HCT116 (cell line): ENCODE results near the gene ZFHX3. TPM values are rescaled to one million over a fixed set of nuclear protein-coding genes. Genes with fewer than 3 reads are reported as not detected.

Source experiments
- ATAC-seq: fragments of 200-7000 bp; cut with Tn5 transposase; 2 replicates; pipeline ENCODE4 v1.9.1; 2020; ENCODE audit warnings: mild to moderate bottlenecking, moderate library complexity
- BruUV-seq: library from RNA; stranded (reverse); fragments of 400-500 nt; replicated peaks from 2 replicates; lab custom pipeline; 2021; lab: Mats Ljungman, UMichigan
- CTCF ChIA-PET: fragments of 300-600 bp; sonication (Branson Sonifier 250); formaldehyde crosslinking; loops from one replicate; lab custom pipeline; 2021; ENCODE audit warnings: antibody characterized with exemption; lab: Charles Lee
- POLR2A ChIA-PET: fragments of 300-600, 350-600 bp; sonication (Branson Sonifier 250); formaldehyde crosslinking; loops from one replicate; lab custom pipeline; 2021; ENCODE audit warnings: antibody characterized with exemption; lab: Charles Lee
- RAD21 ChIA-PET, 2 experiments: fragments of 300-600 bp; sonication (Branson Sonifier 250); formaldehyde crosslinking; loops; one replicate each; lab custom pipeline; 2023; ENCODE audit warnings: low total read pairs in 2 of 2; ENCODE audit not compliant: uncharacterized antibody in 2 of 2, unreplicated experiment in 2 of 2, low non-redundant PET in 1 of 2; lab: Charles Lee
- DNase-seq: peaks from one replicate; pipeline ENCODE4 v3.0.0-alpha.2; 2010; ENCODE audit warnings: low read depth, low spot score
- H2AFZ ChIP-seq: fragments of 200-600 bp; shearing (Covaris generic), sonication (generic); 2 replicates; pipeline ENCODE4 v1.6.1; 2017; ENCODE audit warnings: low read depth, mixed run types, mixed read lengths, antibody characterized with exemption, low read length; ENCODE audit not compliant: poor library complexity, severe bottlenecking
- H3K27ac ChIP-seq: 2 replicates; pipeline ENCODE4 v1.5.1; 2012; ENCODE audit warnings: low read depth, low read length
- H3K27me3 ChIP-seq: fragments of 200-600 bp; sonication (generic); 2 replicates; pipeline ENCODE4 v1.6.1; 2016; ENCODE audit warnings: mixed run types, low read length, mixed read lengths; ENCODE audit not compliant: insufficient read depth
- H3K36me3 ChIP-seq, 2 experiments: fragments of 200-500 bp in 1 of 2; fragments of 200-600 bp in 1 of 2; sonication (Bioruptor generic) in 1 of 2; sonication (generic) in 1 of 2; 2 replicates each; pipeline versions ENCODE4 v1.5.1 to v1.6.1; 2014 to 2016; ENCODE audit warnings: low read length in 2 of 2, inconsistent platforms in 1 of 2, mixed read lengths in 1 of 2, mixed run types in 1 of 2; ENCODE audit not compliant: insufficient read depth in 2 of 2, control insufficient read depth in 1 of 2
- H3K4me1 ChIP-seq, 2 experiments: fragments of 200-600 bp in 1 of 2; sonication (generic) in 1 of 2; 2 replicates each; pipeline versions ENCODE4 v1.5.1 to v1.6.1; 2012 to 2017; ENCODE audit warnings: low read length in 2 of 2, inconsistent platforms in 1 of 2, mild to moderate bottlenecking in 1 of 2, mixed read lengths in 1 of 2, mixed run types in 1 of 2, moderate library complexity in 1 of 2; ENCODE audit not compliant: insufficient read depth in 2 of 2, control insufficient read depth in 1 of 2
- H3K4me2 ChIP-seq: fragments of 200-600 bp; sonication (generic); 2 replicates; pipeline ENCODE4 v1.6.1; 2017; ENCODE audit warnings: mixed run types, low read length, mixed read lengths
- H3K4me3 ChIP-seq, 2 experiments: fragments of 200-600 bp in 1 of 2; sonication (generic) in 1 of 2; replicated peaks in 1 of 2; 2 replicates each; pipeline ENCODE4 v1.5.1; 2011 to 2016; ENCODE audit warnings: low read length in 2 of 2, control low read depth in 1 of 2, low read depth in 1 of 2, mild to moderate bottlenecking in 1 of 2, mixed read lengths in 1 of 2, mixed run types in 1 of 2
- H3K79me2 ChIP-seq: fragments of 200-600 bp; sonication (generic); 2 replicates; pipeline ENCODE4 v1.6.1; 2017; ENCODE audit warnings: mild to moderate bottlenecking, mixed run types, low read length, moderate library complexity, mixed read lengths; ENCODE audit not compliant: insufficient read depth
- H3K9ac ChIP-seq: fragments of 200-600 bp; sonication (generic); 2 replicates; pipeline ENCODE4 v1.6.1; 2016; ENCODE audit warnings: low read length, mixed read lengths
- H3K9me2 ChIP-seq: fragments of 200-600 bp; sonication (generic), shearing (Covaris generic); 2 replicates; pipeline ENCODE4 v1.6.1; 2017; ENCODE audit warnings: mixed run types, mild to moderate bottlenecking, moderate library complexity; ENCODE audit not compliant: insufficient read depth
- H3K9me3 ChIP-seq, 2 experiments: fragments of 200-500 bp in 1 of 2; fragments of 200-600 bp in 1 of 2; sonication (Bioruptor generic) in 1 of 2; sonication (generic) in 1 of 2; 2 replicates each; pipeline ENCODE4 v1.6.1; 2014 to 2017; ENCODE audit warnings: low read length in 2 of 2, mixed read lengths in 2 of 2, inconsistent platforms in 1 of 2, low read depth in 1 of 2, mild to moderate bottlenecking in 1 of 2, mixed run types in 1 of 2, moderate library complexity in 1 of 2; ENCODE audit not compliant: control insufficient read depth in 1 of 2, insufficient read depth in 1 of 2
- H4K20me1 ChIP-seq: fragments of 200-600 bp; sonication (generic), shearing (Covaris generic); 2 replicates; pipeline ENCODE4 v1.6.1; 2017; ENCODE audit warnings: mixed run types, mild to moderate bottlenecking, moderate library complexity; ENCODE audit not compliant: insufficient read depth
- CEBPB ChIP-seq: IDR thresholded peaks from 2 replicates; pipeline ENCODE4 v1.6.1; 2012; ENCODE audit warnings: low read depth
- FOSL1 ChIP-seq: IDR thresholded peaks from 2 replicates; pipeline ENCODE4 v1.6.1; 2012; ENCODE audit warnings: low read depth
- JUND ChIP-seq: IDR thresholded peaks from 2 replicates; pipeline ENCODE4 v1.6.1; 2012
- RAD21 ChIP-seq: IDR thresholded peaks from 2 replicates; pipeline ENCODE4 v1.6.1; 2012; ENCODE audit warnings: low read depth, mild to moderate bottlenecking
- REST ChIP-seq: IDR thresholded peaks from 2 replicates; pipeline ENCODE4 v1.6.1; 2012; ENCODE audit warnings: low read depth
- SIN3A ChIP-seq: IDR thresholded peaks from 2 replicates; pipeline ENCODE4 v1.6.1; 2012; ENCODE audit warnings: low read depth
- SRF ChIP-seq: IDR thresholded peaks from 2 replicates; pipeline ENCODE4 v1.6.1; 2012; ENCODE audit warnings: low read depth
- TCF7L2 ChIP-seq: IDR thresholded peaks from 2 replicates; pipeline ENCODE4 v1.7.0; 2011; ENCODE audit warnings: borderline replicate concordance, inconsistent platforms; ENCODE audit not compliant: insufficient read depth, insufficient read length; ENCODE audit errors: extremely low read depth
- YY1 ChIP-seq: IDR thresholded peaks from 2 replicates; pipeline ENCODE4 v1.6.1; 2011; ENCODE audit warnings: low read length, low read depth, moderate library complexity, mild to moderate bottlenecking; ENCODE audit not compliant: insufficient replicate concordance; ENCODE audit errors: extremely low read depth
- ZBTB33 ChIP-seq: IDR thresholded peaks from 2 replicates; pipeline ENCODE4 v1.6.1; 2011; ENCODE audit warnings: mild to moderate bottlenecking, low read length, moderate library complexity; ENCODE audit not compliant: insufficient replicate concordance; ENCODE audit errors: extremely low read depth
- ZFX ChIP-seq: fragments of 450-650 bp; IDR thresholded peaks from 2 replicates; pipeline ENCODE4 v1.6.1; 2017
- ZNF274 ChIP-seq: fragments of 200-500 bp; sonication (Bioruptor generic); IDR thresholded peaks from 2 replicates; pipeline ENCODE4 v1.6.1; 2014; ENCODE audit warnings: mild to moderate bottlenecking, low read depth, low read length, inconsistent platforms
- intact Hi-C: fragments of 100-400 bp; cut with micrococcal nuclease; formaldehyde crosslinking; loops from 2 replicates; pipeline ENCODE4 v1.10.0; 2022
- total RNA-seq: library from RNA; stranded (reverse); gene quantifications from one replicate; pipeline ENCODE4 v1.2.1, GENCODE V29; 2021; ENCODE audit not compliant: unreplicated experiment

The ZFHX3 gene
- total RNA-seq, 1 experiment from 2014 or later, result 6.3 TPM

- ChIA-PET RAD21 (no interaction called here), POLR2A (no interaction called here), CTCF (no interaction called here)
- H4K20me1 ChIP-seq, result no peaks in the 10 kb centered on the region
- no peak overlapping the region for H2AFZ ChIP-seq
- no peaks in the 10 kb centered on the region for H3K4me1 ChIP-seq
- DNase-seq (no peak), ATAC-seq (no peak)
- H3K9me3 ChIP-seq, result no peaks in the 10 kb centered on the region
- BruUV-seq, result no TSS peak
- no peak overlapping the region for H3K4me3 ChIP-seq
- H3K27me3 ChIP-seq, result no peaks in the 10 kb centered on the region
- no peak overlapping the region for H3K4me2 ChIP-seq
- H3K79me2 ChIP-seq, result peaks cover 14% of the 10 kb centered on the region; the same call in 1 of the 2 replicates
- no peak for TF ChIP-seq SRF
- no peak for TF ChIP-seq JUND
- no peak for TF ChIP-seq RAD21
- TF ChIP-seq ZFX, result no peak
- no peak for TF ChIP-seq REST
- TF ChIP-seq CEBPB, result no peak
- TF ChIP-seq ZNF274, result no peak
- TF ChIP-seq SIN3A, result no peak
- no peak for TF ChIP-seq TCF7L2
- no peak for TF ChIP-seq FOSL1
- TF ChIP-seq ZBTB33, result no peak
- TF ChIP-seq YY1, result no peak
- no peak overlapping the region for H3K27ac ChIP-seq
- H3K9me2 ChIP-seq, result no peaks in the 10 kb centered on the region
- intact Hi-C loops, result no loop called here
- no peak overlapping the region for H3K9ac ChIP-seq
- no peaks in the 10 kb centered on the region for H3K36me3 ChIP-seq
Measured at GRCh38 chr16:72977127-72977526, 70.8 kb downstream of the ZFHX3 start.
